GM21367 (cell line): ENCODE data around the gene FAM20C.

ENCODE experiments used
- ATAC-seq: cut with Tn5 transposase; IDR thresholded peaks from one replicate; pipeline ENCODE4 v1.9.1; 2021; ENCODE audit not compliant: unreplicated experiment

Gene FAM20C

DNA sequence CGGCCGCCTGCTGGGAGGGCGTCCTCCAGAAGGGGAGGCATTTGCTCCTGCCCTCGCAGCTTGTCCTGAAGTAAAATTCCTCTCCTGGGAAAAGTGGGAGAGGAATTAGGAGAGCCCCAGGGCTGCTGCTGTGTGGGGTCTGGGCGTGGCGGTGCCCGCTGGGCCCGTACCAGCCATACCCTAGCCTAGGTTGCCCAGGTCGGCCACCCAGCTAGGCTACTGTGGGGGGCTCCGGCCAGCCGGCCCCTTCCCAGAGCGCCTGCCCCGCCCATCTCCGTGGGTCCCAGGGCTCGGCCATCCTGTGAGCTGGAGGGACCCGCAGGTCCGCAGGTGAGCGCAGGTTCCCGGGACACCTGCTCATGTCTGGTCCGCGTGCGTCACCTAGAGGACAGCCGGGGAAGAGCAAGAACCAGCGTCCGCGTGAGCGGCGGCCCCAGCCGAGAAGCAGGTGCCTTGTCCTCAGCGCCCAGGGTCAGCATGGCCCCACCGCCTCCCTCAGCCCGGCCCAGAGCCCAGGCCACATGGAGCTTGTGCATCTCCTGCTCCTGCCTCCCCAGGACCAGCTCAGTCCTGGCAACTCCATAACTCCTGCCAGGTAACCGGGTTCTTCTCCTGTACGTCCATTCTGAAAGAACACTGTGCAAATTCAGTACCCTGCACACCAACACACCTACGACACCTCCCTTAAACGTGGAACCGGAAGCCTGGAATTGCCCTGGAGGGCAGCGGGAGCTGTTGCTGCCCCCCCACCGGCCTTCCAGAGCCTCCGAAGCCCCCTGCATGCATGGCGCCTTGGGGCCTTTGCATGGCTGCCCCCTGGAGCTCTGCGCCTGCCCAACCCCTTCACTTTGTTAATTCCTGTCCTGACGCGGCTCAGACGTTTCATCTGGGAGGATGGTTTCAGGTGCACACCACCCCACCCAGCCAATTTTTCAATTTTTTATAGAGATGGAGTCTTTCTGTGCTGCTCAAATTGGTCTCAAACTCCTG is 74.8 kb downstream of the FAM20C start:
- no peak for ATAC-seq

GRCh38 chr7:268991-269390 is 76.6 kb downstream of the FAM20C start:
- no peak for ATAC-seq

DNA sequence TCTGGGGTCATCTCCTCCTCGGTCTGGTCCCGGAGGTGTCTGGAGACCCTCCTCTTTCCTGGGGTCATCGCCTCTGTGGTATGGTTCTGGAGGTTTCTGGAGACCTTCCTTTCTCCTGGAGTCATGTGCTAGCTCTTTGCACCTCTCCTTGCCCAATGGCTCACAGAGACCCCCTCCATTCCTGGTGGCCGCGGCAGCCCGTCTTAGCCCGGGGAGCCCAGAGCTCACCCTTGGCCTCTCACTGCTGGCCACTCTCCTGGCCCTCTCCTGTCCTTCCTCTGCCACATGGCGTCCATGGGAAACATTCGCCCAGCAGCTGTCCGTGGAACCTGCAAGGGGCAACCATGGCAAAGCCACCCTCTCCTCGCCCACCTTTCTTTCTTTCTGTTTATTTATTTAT is 77.3 kb downstream of the FAM20C start:
- ATAC-seq: no peak

- ATAC-seq: no peak
These were observed 78.1 kb downstream of the FAM20C start for GRCh38 chr7:270351-270983.

DNA sequence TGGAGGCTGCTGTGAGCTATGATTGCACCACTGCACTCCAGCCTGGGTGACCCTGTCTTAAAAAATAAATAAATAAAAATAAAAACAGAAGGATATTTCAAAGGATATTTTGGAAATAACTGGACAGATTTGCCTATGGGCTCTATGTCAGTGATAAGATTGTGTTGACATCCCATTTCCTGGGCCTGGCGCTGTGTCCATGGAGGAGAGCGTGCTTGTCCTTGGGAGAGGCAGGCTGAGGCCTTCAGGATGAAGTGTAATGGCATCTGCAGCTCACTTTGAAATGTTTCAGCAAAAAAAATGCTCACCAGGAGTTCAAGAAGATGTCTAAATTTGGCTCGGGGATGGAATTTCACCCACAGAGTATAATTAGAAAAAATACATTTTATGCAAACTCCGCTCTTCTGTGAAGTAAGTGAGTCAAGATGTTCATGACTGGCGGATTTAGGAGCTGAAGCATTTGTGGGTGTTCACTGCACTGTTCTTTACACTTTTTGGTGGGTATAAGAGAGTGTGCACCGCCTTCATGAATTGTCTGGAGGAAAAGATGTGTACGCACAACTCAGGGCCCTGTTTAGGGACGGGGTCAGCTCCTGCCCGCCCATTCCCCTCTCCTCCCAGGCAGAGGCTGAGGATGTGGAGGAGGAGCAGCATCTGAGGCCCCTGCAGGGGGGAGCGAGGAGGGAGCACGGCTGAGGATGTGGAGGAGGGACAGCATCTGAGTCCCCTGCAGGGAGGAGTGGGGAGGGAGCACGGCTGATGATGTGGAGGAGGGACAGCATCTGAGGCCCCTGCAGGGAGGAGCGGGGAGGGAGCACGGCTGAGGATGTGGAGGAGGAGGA is 79.1 kb downstream of the FAM20C start:
- ATAC-seq: no peak

GRCh38 chr7:272108-272615 is 79.8 kb downstream of the FAM20C start:
- ATAC-seq: no peak

DNA sequence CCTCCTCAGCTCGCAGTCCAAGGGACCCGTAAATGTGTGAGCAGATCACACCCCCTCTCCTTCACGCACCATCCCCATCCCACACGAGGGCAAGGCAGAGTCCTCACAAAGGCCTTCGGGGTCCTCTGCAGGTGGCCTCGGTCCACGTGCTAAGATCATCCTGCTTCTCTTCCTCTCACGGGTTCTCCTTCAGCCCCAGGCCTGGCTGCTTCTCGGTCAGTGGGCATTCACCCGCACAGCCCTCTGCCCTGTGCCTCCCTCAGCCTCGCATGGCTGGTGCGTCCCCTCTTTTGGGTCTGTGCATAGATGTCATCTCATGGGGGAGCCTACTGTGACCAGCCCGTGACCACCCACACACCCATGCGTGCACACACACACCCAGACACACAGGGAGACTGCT is 80.3 kb downstream of the FAM20C start:
- no peak for ATAC-seq

- no peak for ATAC-seq
These were observed 81.0 kb downstream of the FAM20C start for GRCh38 chr7:273327-273726.

GRCh38 chr7:274266-274665 is 81.9 kb downstream of the FAM20C start:
- no peak for ATAC-seq

- ATAC-seq: no peak
These were observed 84.0 kb downstream of the FAM20C start for GRCh38 chr7:276230-276835.

- no peak for ATAC-seq
These were observed 84.9 kb downstream of the FAM20C start for GRCh38 chr7:277228-277627.

DNA sequence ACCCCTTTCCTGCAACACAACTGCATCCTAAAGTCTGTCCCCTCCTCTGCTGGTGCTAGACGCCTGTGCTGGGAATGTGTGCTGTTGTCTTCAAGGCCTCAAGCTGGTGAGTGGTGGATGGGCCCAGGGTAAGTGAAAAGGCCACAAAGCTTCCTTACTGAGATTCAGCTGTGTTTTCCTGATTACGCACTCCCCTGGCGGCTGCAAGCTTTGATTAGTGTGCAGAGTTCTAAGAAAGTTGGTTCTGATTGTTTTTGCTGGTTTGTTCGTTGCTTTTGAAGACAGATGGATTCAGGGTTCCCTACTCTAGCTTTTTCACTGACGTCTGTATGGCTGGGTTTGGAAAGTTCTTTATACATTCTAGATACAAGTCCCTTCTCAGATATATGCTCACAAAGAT is 85.7 kb downstream of the FAM20C start:
- no peak for ATAC-seq

- ATAC-seq: no peak
These were observed 87.5 kb downstream of the FAM20C start for GRCh38 chr7:279821-280220.

DNA sequence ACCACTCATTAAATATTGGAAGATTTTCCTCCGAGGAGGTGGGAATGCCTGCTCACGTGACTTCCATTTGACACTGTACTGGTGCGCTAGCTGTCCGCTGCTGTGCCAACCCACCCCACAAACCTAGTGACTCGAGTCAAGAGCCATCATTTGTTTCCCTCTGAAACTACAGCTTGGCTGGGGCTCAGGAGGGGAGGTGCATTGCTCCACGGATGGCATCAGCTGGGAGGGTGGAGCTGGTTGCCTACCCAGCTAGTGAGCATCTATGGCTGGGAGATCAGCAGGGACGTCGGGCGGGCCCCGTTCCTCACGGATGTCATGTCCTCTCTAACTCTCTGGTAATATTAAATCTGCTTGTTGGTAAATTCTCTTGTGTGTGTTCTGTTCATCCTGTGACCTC is 88.1 kb downstream of the FAM20C start:
- no peak for ATAC-seq

GRCh38 chr7:281637-282036 is 89.3 kb downstream of the FAM20C start:
- no peak for ATAC-seq

DNA sequence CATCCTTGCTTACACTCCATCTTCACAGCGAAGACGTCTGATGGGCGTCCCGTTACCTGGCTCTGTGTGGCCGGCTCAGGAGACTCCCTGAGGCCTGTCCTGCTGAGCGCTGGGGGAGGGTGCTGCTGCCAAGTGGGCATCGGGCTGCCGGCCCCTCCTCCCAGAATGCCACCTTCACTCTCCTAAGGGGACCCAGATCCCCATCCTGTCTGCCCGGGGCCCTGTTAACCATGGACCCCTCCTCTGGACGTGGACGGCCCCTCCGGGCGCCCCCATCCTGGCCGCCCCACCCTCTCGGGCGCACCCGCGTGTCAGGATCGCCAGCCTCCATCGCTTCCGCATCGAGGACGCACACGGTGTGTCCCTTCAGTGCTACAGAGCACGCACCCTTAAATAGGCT is 90.2 kb downstream of the FAM20C start:
- ATAC-seq: no peak

DNA sequence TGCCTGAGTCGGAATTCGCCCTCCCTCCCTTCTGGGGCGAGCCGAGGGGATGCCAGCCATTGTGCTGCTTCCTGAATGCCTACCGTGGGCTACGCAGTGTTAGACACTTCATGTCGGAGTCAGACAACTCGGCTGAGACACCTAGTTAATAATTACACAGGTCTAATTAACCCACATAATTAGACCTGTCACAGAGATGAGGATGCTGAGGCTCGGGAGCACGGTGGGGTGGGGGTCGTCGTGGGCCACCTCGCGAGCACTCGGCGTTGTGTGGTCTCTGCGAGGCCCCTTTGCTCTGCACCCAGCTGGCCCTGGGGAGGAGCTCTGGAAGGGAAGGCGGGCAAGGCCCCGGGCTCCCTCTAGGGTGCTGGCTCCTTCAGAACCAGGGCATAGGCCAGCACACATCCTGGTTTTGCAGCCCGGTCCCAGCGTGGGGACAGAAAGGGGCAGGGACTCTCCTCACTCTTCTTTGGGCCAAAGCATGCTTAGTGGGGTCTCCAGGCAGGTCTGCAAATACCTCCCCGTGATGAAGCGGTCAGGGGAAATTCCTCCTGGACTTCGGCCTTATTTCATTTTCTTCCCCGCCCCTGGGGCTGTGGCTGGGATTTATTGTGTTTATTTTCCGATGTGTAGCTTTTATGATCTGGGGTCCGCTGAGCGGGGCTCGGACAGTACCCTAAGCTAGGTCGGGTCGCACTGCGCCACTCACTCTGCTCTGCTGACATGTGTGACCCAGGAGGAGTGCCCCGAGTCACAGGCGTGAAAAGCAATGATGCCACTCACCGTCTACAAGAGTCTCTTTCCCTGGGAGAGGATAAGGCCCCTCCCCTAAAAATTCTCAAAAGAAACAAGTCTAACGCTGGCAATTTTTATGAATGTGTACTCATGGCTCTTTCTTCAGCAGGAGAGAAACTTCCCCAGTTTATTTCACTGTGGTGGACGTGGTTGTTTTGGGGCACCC is 92.7 kb downstream of the FAM20C start:
- ATAC-seq: no peak

GRCh38 chr7:285731-286130 is 93.4 kb downstream of the FAM20C start:
- ATAC-seq: no peak

GRCh38 chr7:286266-286665 is 93.9 kb downstream of the FAM20C start:
- no peak for ATAC-seq

- ATAC-seq: no peak
These were observed 96.3 kb downstream of the FAM20C start for GRCh38 chr7:288671-289101.
